T-cell (primary cell): ENCODE data around the gene HECW1. TPM values are rescaled to one million over a fixed set of nuclear protein-coding genes. Genes with fewer than 3 reads are reported as not detected.

ENCODE experiments used
- ATAC-seq, 4 experiments: fragments of 200-7000 bp in 3 of 4; fragments of 150-1000 bp in 1 of 4; cut with Tn5 transposase; replicated peaks in 1 of 4; 1 replicate in 3 of 4; 2 replicates in 1 of 4; pipeline ENCODE4 v1.10.0; 2021; ENCODE audit warnings: moderate library complexity in 3 of 4, mild to moderate bottlenecking in 2 of 4, moderate number of reproducible peaks in 1 of 4
- CTCF ChIA-PET, 2 donors: fragments of 300-600 bp; sonication (Branson Sonifier 250); formaldehyde crosslinking; loops; one replicate each; lab custom pipeline; 2022; ENCODE audit warnings: antibody characterized with exemption in 2 of 2; lab: Charles Lee
- POLR2A ChIA-PET, 2 donors: fragments of 300-600 bp; sonication (Branson Sonifier 250); formaldehyde crosslinking; loops; one replicate each; lab custom pipeline; 2022; ENCODE audit warnings: antibody characterized with exemption in 2 of 2; lab: Charles Lee
- DNase-seq, 35 experiments: peaks; one replicate each; pipeline versions ENCODE4 v3.0.0 to v3.0.0-alpha.2; 2013 to 2023
- H3K27ac ChIP-seq: one replicate; pipeline ENCODE4 v1.5.1; 2013; ENCODE audit warnings: low read length
- H3K27me3 ChIP-seq, 2 experiments: replicated peaks in 1 of 2; 1 replicate in 1 of 2; 2 replicates in 1 of 2; pipeline versions ENCODE4 v1.6.1 to v1.7.0; 2013; ENCODE audit warnings: low read length in 1 of 2, mixed read lengths in 1 of 2; ENCODE audit not compliant: control insufficient read depth in 2 of 2, insufficient read depth in 2 of 2; ENCODE audit errors: extremely low read depth in 1 of 2
- H3K36me3 ChIP-seq, 2 donors: 1 replicate in 1 of 2; 2 replicates in 1 of 2; pipeline versions ENCODE4 v1.6.1 to v1.7.0; 2013; ENCODE audit warnings: low read length in 1 of 2; ENCODE audit not compliant: control insufficient read depth in 2 of 2, insufficient read depth in 1 of 2; ENCODE audit errors: extremely low read depth in 1 of 2
- H3K4me1 ChIP-seq, 2 experiments: 1 replicate in 1 of 2; 2 replicates in 1 of 2; pipeline versions ENCODE4 v1.6.1 to v1.7.0; 2013; ENCODE audit warnings: low read length in 2 of 2, mixed read lengths in 1 of 2; ENCODE audit not compliant: insufficient read depth in 2 of 2, control insufficient read depth in 1 of 2; ENCODE audit errors: extremely low read depth in 1 of 2
- H3K4me3 ChIP-seq, 2 donors: 1 replicate in 1 of 2; 2 replicates in 1 of 2; pipeline versions ENCODE4 v1.5.1 to v1.7.0; 2013; ENCODE audit warnings: mild to moderate bottlenecking in 2 of 2, low read length in 1 of 2, moderate library complexity in 1 of 2; ENCODE audit not compliant: control insufficient read depth in 1 of 2; ENCODE audit errors: extremely low read depth in 1 of 2
- H3K9me3 ChIP-seq: 2 replicates; pipeline ENCODE4 v1.7.0; 2013
- H3K27ac Mint-ChIP-seq, 2 donors: one replicate each; pipeline ENCODE4 v1.8.0; 2020 to 2021; ENCODE audit warnings: mild to moderate bottlenecking in 2 of 2, mixed read lengths in 2 of 2
- H3K27me3 Mint-ChIP-seq, 2 donors: one replicate each; pipeline ENCODE4 v1.8.0; 2021 to 2022; ENCODE audit warnings: mixed read lengths in 2 of 2
- H3K36me3 Mint-ChIP-seq: one replicate; pipeline ENCODE4 v1.8.0; 2021; ENCODE audit warnings: mixed read lengths
- H3K4me1 Mint-ChIP-seq, 3 donors: one replicate each; pipeline ENCODE4 v1.8.0; 2020 to 2022; ENCODE audit warnings: mixed read lengths in 3 of 3, mild to moderate bottlenecking in 1 of 3
- H3K4me3 Mint-ChIP-seq, 3 donors: one replicate each; pipeline ENCODE4 v1.8.0; 2020 to 2022; ENCODE audit warnings: mild to moderate bottlenecking in 3 of 3, mixed read lengths in 3 of 3, moderate library complexity in 3 of 3
- H3K9me3 Mint-ChIP-seq, 3 donors: one replicate each; pipeline ENCODE4 v1.8.0; 2020 to 2022; ENCODE audit warnings: mixed read lengths in 3 of 3
- WGBS: methylation state at CpG from one replicate; pipeline ENCODE4 v1.1.5; 2013; ENCODE audit warnings: missing lambda C conversion rate; ENCODE audit not compliant: insufficient coverage; 5-methylcytosine and 5-hydroxymethylcytosine counted together
- total RNA-seq, 35 experiments: library from RNA in 6 of 35; stranded (reverse) in 6 of 35; fragments of 120-200 nt in 1 of 35; gene quantifications; one replicate each; pipeline versions ENCODE4 v1.2.1 to v1.2.4 and lab custom pipeline; 2013 to 2026

Gene HECW1
- total RNA-seq, 5 donors from 2014 or later (not counting 1 experiment from before 2014, with no cell fraction given) = not detected

DNA sequence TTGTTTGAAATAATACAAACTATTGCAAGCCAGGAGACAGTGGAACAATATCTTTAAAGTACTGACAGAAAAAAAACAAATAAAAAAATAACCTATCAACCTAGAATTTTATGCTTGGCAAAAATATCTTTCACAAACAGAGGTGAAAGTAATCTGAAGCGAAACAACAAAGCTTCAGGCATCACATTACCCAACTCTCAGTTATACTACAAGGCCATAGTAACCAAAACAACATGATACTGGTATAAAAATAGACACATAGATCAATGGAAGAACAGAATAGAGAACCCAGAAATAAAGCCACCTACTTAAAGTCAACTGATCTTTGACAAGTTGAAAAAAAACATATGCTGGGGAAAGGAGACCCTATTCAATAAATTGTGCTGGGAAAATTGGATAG lies 26.5 kb upstream of the HECW1 start:
- Histone ChIP-seq H3K9me3 (no peaks in the 10 kb centered on the region), H3K4me1 (no peaks in the 10 kb centered on the region), H3K36me3 (no peaks in the 10 kb centered on the region), H3K4me3 (no peak overlapping the region), H3K27ac (no peak overlapping the region), H3K27me3 (peaks cover 0 to 2% of the 10 kb centered on the region in 2 experiments)
- Mint-ChIP-seq H3K27ac (no peak overlapping the region), H3K27me3 (peaks cover 21 to 50% of the 10 kb centered on the region in 2 donors), H3K4me1 (no peaks in the 10 kb centered on the region), H3K9me3 (peaks cover 0 to 7% (median 0%) of the 10 kb centered on the region in 3 donors), H3K36me3 (no peaks in the 10 kb centered on the region), H3K4me3 (no peak overlapping the region)
- no peak for ATAC-seq
- no peak for DNase-seq
- POLR2A ChIA-PET = no interaction called here
- whole genome bisulfite sequencing = no CpG with 5 or more reads among the region's 1 CpG
- CTCF ChIA-PET = no interaction called here

DNA sequence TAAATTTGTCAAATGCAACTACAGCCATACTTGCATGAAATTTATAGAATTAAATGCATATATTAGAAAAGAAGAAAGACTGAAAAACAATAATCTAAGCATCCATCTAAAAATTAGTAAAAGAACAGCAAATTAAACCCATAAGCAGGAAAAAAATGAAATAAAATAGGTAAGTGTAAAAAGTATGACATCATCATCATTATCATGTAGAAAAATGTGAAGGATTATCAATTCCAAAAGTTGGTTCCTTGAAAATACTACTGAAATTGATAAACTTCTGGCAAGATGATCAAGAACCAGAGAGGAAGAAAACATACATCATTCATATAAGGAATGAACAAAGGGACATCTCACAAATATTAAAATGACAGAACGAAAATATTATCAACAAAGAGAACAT lies 19.6 kb upstream of the HECW1 start:
- POLR2A ChIA-PET = no interaction called here
- Histone ChIP-seq H3K4me3 (no peak overlapping the region), H3K27ac (no peak overlapping the region), H3K4me1 (no peaks in the 10 kb centered on the region), H3K27me3 (peaks cover 0 to 7% of the 10 kb centered on the region in 2 experiments), H3K9me3 (no peaks in the 10 kb centered on the region), H3K36me3 (no peaks in the 10 kb centered on the region)
- peaks cover 0 to 4% (median 0%) of the 10 kb centered on the region in 3 donors for H3K9me3 Mint-ChIP-seq
- ATAC-seq (no peak), DNase-seq (no peak)
- no peak overlapping the region for H3K27ac Mint-ChIP-seq
- WGBS = no CpG with 5 or more reads among the region's 1 CpG
- no peaks in the 10 kb centered on the region for H3K36me3 Mint-ChIP-seq
- H3K4me3 Mint-ChIP-seq = no peak overlapping the region
- no peaks in the 10 kb centered on the region for H3K4me1 Mint-ChIP-seq
- CTCF ChIA-PET = no interaction called here
- peaks cover 9 to 16% of the 10 kb centered on the region in 2 donors for H3K27me3 Mint-ChIP-seq

DNA sequence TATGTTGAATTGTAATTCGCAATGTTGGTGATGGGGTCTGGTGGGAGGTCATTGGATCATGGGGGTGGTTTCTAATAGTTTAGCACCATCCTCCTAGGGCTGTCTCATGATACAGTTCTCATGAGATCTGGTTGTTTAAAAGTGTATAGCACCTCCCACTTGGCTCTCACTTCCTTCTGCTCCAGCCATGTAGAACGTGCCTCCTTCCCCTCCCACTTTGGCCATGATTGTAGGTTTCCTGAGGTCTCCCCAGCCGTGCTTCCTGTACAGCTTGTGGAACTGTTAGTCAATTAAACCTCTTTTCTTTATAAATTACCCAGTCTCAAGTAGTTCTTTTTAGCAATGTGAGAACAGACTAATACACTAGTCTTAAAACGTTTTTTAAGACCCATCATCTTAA lies 15.6 kb upstream of the HECW1 start:
- Mint-ChIP-seq H3K36me3 (no peaks in the 10 kb centered on the region), H3K27me3 (peaks cover 4 to 13% of the 10 kb centered on the region in 2 donors), H3K4me1 (no peaks in the 10 kb centered on the region), H3K27ac (no peak overlapping the region), H3K4me3 (no peak overlapping the region), H3K9me3 (peaks cover 0 to 4% (median 0%) of the 10 kb centered on the region in 3 donors)
- no peaks in the 10 kb centered on the region for H3K36me3 ChIP-seq
- H3K4me1 ChIP-seq = no peaks in the 10 kb centered on the region
- CTCF ChIA-PET = no interaction called here
- no peaks in the 10 kb centered on the region for H3K9me3 ChIP-seq
- H3K27ac ChIP-seq = no peak overlapping the region
- POLR2A ChIA-PET = no interaction called here
- ATAC-seq (no peak), DNase-seq (no peak)
- H3K27me3 ChIP-seq = peaks cover 0 to 5% of the 10 kb centered on the region in 2 experiments
- no peak overlapping the region for H3K4me3 ChIP-seq
- WGBS = 0% methylated on average over 1 of the region's 4 CpGs

DNA sequence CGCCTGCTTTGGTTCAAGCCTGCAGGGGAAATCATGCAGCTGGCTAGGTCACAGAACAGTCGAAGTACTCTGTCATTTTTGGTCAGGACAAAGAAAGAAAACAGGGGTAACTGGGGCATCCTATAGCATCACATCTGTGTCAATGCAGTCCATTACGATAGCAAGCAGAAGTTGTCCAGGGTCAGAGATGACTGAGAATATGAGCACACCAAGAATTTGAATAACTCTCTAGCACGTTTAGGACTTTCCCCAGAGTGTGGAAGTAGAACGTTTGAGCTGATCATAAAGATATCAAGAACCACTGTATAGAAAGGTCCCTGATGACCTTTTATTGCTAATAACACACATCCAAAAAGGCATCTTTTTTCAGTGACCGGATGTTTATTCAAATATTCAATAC lies 12.7 kb upstream of the HECW1 start:
- Histone ChIP-seq H3K4me3 (no peak overlapping the region), H3K27me3 (peaks cover 0 to 5% of the 10 kb centered on the region in 2 experiments), H3K4me1 (no peaks in the 10 kb centered on the region), H3K9me3 (no peaks in the 10 kb centered on the region), H3K27ac (no peak overlapping the region), H3K36me3 (no peaks in the 10 kb centered on the region)
- DNase-seq (no peak), ATAC-seq (no peak)
- Mint-ChIP-seq H3K36me3 (no peaks in the 10 kb centered on the region), H3K4me1 (no peaks in the 10 kb centered on the region), H3K9me3 (peaks cover 0 to 4% (median 0%) of the 10 kb centered on the region in 3 donors), H3K27me3 (peaks cover 5 to 7% of the 10 kb centered on the region in 2 donors), H3K27ac (no peak overlapping the region), H3K4me3 (no peak overlapping the region)
- 90% methylated on average over 3 of the region's 6 CpGs for WGBS
- ChIA-PET POLR2A (no interaction called here), CTCF (no interaction called here)

DNA sequence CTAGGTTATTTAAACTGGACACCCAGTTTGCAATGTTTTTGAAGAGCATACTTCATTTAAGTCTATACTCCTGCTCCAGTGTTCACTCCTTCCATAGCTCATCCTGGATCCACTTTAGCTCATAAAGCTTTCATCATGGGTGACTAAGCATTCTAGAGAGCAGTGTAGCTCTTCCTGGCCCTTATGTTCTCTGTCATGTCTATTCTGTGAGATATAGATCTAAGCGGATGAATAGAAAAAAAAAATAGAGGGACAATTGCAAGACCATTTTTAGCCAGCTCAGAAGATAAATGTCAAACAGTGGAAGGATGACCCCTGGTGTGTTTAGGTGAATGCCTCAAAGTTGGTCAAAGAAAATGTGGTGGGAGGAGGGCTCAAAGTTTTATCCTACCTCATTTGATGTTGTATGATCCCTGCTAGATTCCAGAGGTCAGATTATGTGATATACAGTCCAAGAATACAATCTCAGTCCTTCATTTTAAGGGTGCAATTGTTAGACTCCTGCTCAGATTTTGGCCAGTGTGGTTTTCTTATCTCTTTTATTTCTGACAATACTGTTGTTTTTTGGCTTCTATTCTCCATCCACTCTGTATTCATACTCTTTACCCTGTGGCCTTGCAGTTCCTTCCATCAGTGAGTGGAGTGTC lies 7.5 kb upstream of the HECW1 start:
- 86% methylated on average over 1 of the region's 1 CpG for WGBS

DNA sequence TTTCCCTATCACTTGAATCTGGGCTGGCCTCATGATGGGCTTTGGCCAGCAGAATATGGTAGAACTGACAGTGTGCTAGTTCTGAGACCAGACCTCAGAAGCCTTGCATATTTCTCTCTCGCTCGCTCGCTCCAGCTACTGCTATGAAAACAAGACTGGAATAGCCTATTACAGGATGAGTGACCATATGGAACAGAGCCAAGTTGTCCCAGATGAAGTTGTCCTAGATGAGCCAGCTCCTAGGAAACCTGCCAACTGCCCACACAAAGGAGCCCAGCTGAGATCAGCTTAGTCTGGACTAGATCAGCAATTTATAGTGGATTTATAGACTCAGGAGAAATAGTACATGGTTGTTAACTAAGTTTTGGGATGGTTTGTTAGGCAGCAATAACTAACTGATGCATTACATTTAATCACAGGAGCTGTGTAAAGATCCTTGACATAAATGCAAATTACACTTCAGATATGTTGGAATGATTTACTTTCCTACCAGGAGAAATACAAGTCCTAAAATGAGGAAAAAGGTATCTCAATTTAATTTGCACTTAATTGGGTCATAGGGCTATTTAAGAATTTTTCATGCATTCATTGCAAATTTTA lies 6.8 kb upstream of the HECW1 start:
- 77% methylated on average over 3 of the region's 3 CpGs for WGBS
- ATAC-seq (no peak), DNase-seq (no peak)
- Histone ChIP-seq H3K36me3 (no peaks in the 10 kb centered on the region), H3K27ac (no peak overlapping the region), H3K4me1 (no peaks in the 10 kb centered on the region), H3K27me3 (peaks cover 8 to 13% of the 10 kb centered on the region in 2 experiments), H3K9me3 (no peaks in the 10 kb centered on the region), H3K4me3 (no peak overlapping the region)
- Mint-ChIP-seq H3K9me3 (peaks cover 0 to 3% (median 0%) of the 10 kb centered on the region in 3 donors), H3K4me1 (no peaks in the 10 kb centered on the region), H3K27ac (no peak overlapping the region), H3K27me3 (peaks cover 38 to 45% of the 10 kb centered on the region in 2 donors), H3K36me3 (no peaks in the 10 kb centered on the region), H3K4me3 (no peak overlapping the region)
- CTCF ChIA-PET = no interaction called here
- POLR2A ChIA-PET = interaction anchor here in 1 of 2 donors (0.7 kb wide), 1 partner anchor 1189 kb away, joined by 4 read pairs; no protein-coding TSS in a partner anchor

More for the DNA sequence above, 7.5 kb upstream of the HECW1 start:
- H3K9me3 Mint-ChIP-seq = peaks cover 0 to 3% (median 0%) of the 10 kb centered on the region in 3 donors
- no peak for ATAC-seq
- Histone ChIP-seq H3K27me3 (peaks cover 6 to 13% of the 10 kb centered on the region in 2 experiments), H3K9me3 (no peaks in the 10 kb centered on the region), H3K27ac (no peak overlapping the region), H3K36me3 (no peaks in the 10 kb centered on the region), H3K4me3 (no peak overlapping the region), H3K4me1 (no peaks in the 10 kb centered on the region)
- DNase-seq = no peak
- H3K4me3 Mint-ChIP-seq = no peak overlapping the region
- no peak overlapping the region for H3K27ac Mint-ChIP-seq
- H3K27me3 Mint-ChIP-seq = peaks cover 34 to 41% of the 10 kb centered on the region in 2 donors
- no peaks in the 10 kb centered on the region for H3K36me3 Mint-ChIP-seq
- no peaks in the 10 kb centered on the region for H3K4me1 Mint-ChIP-seq
- POLR2A ChIA-PET = no interaction called here
- CTCF ChIA-PET = no interaction called here
